ENCODE measurements around the gene MUC15. TPM values are rescaled to one million over a fixed set of nuclear protein-coding genes. Genes with fewer than 3 reads are reported as not detected.

Gene MUC15
- total RNA-seq, 4 donors from 2014 or later, result 0.28 TPM; not detected in 3

GRCh38 chr11:26613759-26614158, 41.7 kb upstream of the MUC15 start:
- intact Hi-C loops (cut with DNase I; ENCODE audit: low total_unique reads), result no loop called here
- Histone ChIP-seq H3K27ac (no peak overlapping the region), H3K4me3 (no peak overlapping the region), H3K36me3 (no peaks in the 10 kb centered on the region), H3K9me3 (no peaks in the 10 kb centered on the region), H3K4me1 (no peaks in the 10 kb centered on the region), H3K27me3 (no peaks in the 10 kb centered on the region)
- TF ChIP-seq CTCF (IDR thresholded peaks at IDR 0.05), result no peak
- no peak for TF ChIP-seq POLR2A (IDR thresholded peaks at IDR 0.05)
- DNase-seq, result no peak

- Histone ChIP-seq H3K4me3 (no peak overlapping the region), H3K36me3 (no peaks in the 10 kb centered on the region), H3K9me3 (no peaks in the 10 kb centered on the region), H3K27me3 (no peaks in the 10 kb centered on the region), H3K27ac (no peak overlapping the region), H3K4me1 (no peaks in the 10 kb centered on the region)
- intact Hi-C loops (cut with DNase I; ENCODE audit: low total_unique reads), result no loop called here
- no peak for DNase-seq
- TF ChIP-seq POLR2A (IDR thresholded peaks at IDR 0.05), result no peak
- no peak for TF ChIP-seq CTCF (IDR thresholded peaks at IDR 0.05)
These were observed 36.6 kb upstream of the MUC15 start for GRCh38 chr11:26608507-26609146.

- Histone ChIP-seq H3K27me3 (no peaks in the 10 kb centered on the region), H3K27ac (no peak overlapping the region), H3K4me3 (no peak overlapping the region), H3K9me3 (no peaks in the 10 kb centered on the region), H3K36me3 (no peaks in the 10 kb centered on the region), H3K4me1 (no peaks in the 10 kb centered on the region)
- TF ChIP-seq POLR2A (IDR thresholded peaks at IDR 0.05) (no peak), CTCF (IDR thresholded peaks at IDR 0.05) (no peak)
- DNase-seq, result no peak
- intact Hi-C loops (cut with DNase I; ENCODE audit: low total_unique reads), result no loop called here
These were observed 35.9 kb upstream of the MUC15 start for GRCh38 chr11:26607725-26608506.

- DNase-seq, result no peak
- Histone ChIP-seq H3K4me3 (no peak overlapping the region), H3K4me1 (no peaks in the 10 kb centered on the region), H3K27me3 (no peaks in the 10 kb centered on the region), H3K27ac (no peak overlapping the region), H3K36me3 (no peaks in the 10 kb centered on the region), H3K9me3 (no peaks in the 10 kb centered on the region)
- intact Hi-C loops (cut with DNase I; ENCODE audit: low total_unique reads), result no loop called here
- TF ChIP-seq POLR2A (IDR thresholded peaks at IDR 0.05) (no peak), CTCF (IDR thresholded peaks at IDR 0.05) (no peak)
These were observed 27.9 kb upstream of the MUC15 start for GRCh38 chr11:26599876-26600434.

GRCh38 chr11:26599425-26599824, 27.4 kb upstream of the MUC15 start:
- TF ChIP-seq CTCF (IDR thresholded peaks at IDR 0.05), result no peak
- no peak for TF ChIP-seq POLR2A (IDR thresholded peaks at IDR 0.05)
- Histone ChIP-seq H3K27me3 (no peaks in the 10 kb centered on the region), H3K4me3 (no peak overlapping the region), H3K4me1 (no peaks in the 10 kb centered on the region), H3K9me3 (no peaks in the 10 kb centered on the region), H3K27ac (no peak overlapping the region), H3K36me3 (no peaks in the 10 kb centered on the region)
- intact Hi-C loops (cut with DNase I; ENCODE audit: low total_unique reads), result no loop called here
- DNase-seq, result no peak
